Ramos (cell line): ENCODE results near the gene LNP1.
"Not testable (repeated sequence)": the region's sequence is repeated elsewhere in the genome, so short reads cannot be mapped to it uniquely, and the experiment has no call there.

ENCODE experiments used
- in situ Hi-C: fragments of 300-500 bp; cut with MboI; formaldehyde crosslinking; loops from one replicate; pipeline ENCODE4 v1.14.3; 2022; ENCODE audit warnings: low sequenced_read_pairs; ENCODE audit not compliant: unreplicated experiment

LNP1 gene

GRCh38 chr3:100426067-100426682 lies 24.8 kb downstream of the LNP1 start:
- in situ Hi-C loops: no loop called here

GRCh38 chr3:100427699-100428098 lies 26.4 kb downstream of the LNP1 start:
- in situ Hi-C loops: no loop called here

- in situ Hi-C loops: no loop called here
Measured at GRCh38 chr3:100429187-100429716, 27.9 kb downstream of the LNP1 start.

GRCh38 chr3:100436951-100437350 lies 35.6 kb downstream of the LNP1 start:
- in situ Hi-C loops: no loop called here

GRCh38 chr3:100437721-100438622 lies 36.6 kb downstream of the LNP1 start:
- in situ Hi-C loops: no loop called here

GRCh38 chr3:100438623-100438974 lies 37.3 kb downstream of the LNP1 start:
- in situ Hi-C loops: no loop called here

GRCh38 chr3:100440895-100441294 lies 39.6 kb downstream of the LNP1 start:
- in situ Hi-C loops: no loop called here

GRCh38 chr3:100443690-100444089 lies 42.4 kb downstream of the LNP1 start:
- in situ Hi-C loops: no loop called here

GRCh38 chr3:100447067-100447466 lies 45.7 kb downstream of the LNP1 start:
- in situ Hi-C loops: not testable (repeated sequence)

- in situ Hi-C loops: no loop called here
Measured at GRCh38 chr3:100448079-100448478, 46.7 kb downstream of the LNP1 start.

GRCh38 chr3:100449214-100449613 lies 47.9 kb downstream of the LNP1 start:
- in situ Hi-C loops: no loop called here

GRCh38 chr3:100454677-100455076 lies 53.3 kb downstream of the LNP1 start:
- in situ Hi-C loops: no loop called here

GRCh38 chr3:100455841-100456550 lies 54.7 kb downstream of the LNP1 start:
- in situ Hi-C loops: no loop called here

- in situ Hi-C loops: no loop called here
Measured at GRCh38 chr3:100456745-100457144, 55.4 kb downstream of the LNP1 start.

GRCh38 chr3:100457811-100458210 lies 56.5 kb downstream of the LNP1 start:
- in situ Hi-C loops: no loop called here

GRCh38 chr3:100458814-100459213 lies 57.5 kb downstream of the LNP1 start:
- in situ Hi-C loops: no loop called here

- in situ Hi-C loops: no loop called here
Measured at GRCh38 chr3:100463002-100463401, 61.7 kb downstream of the LNP1 start.

GRCh38 chr3:100463646-100464155 lies 62.4 kb downstream of the LNP1 start:
- in situ Hi-C loops: no loop called here

- in situ Hi-C loops: no loop called here
Measured at GRCh38 chr3:100465892-100466777, 64.8 kb downstream of the LNP1 start.

- in situ Hi-C loops: no loop called here
Measured at GRCh38 chr3:100467133-100467532, 65.8 kb downstream of the LNP1 start.
